ENCODE measurements around the gene XIST.
"Not testable (repeated sequence)": the region's sequence is repeated elsewhere in the genome, so short reads cannot be mapped to it uniquely, and the experiment has no call there.

The XIST gene

DNA sequence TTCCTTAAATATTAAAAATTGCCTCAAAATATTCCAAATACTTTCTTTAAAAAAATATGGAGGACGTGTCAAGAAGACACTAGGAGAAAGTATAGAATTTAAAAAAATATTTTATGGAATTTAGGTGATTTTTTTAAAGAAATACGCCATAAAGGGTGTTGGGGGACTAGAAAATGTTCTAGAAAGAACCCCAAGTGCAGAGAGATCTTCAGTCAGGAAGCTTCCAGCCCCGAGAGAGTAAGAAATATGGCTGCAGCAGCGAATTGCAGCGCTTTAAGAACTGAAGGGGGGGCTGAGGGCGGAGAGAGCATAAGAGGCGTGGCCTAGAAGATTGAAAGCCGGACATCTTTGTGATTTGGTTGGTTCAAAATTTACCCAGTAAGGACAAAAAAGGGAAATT is at the start of gene XIST:
Gene XIST (minus strand): TSS at position 248 of the 400 bp plus-strand sequence.
- peak in 2 of 4 experiments; percentile 14 to 55 for DNase-seq

DNA sequence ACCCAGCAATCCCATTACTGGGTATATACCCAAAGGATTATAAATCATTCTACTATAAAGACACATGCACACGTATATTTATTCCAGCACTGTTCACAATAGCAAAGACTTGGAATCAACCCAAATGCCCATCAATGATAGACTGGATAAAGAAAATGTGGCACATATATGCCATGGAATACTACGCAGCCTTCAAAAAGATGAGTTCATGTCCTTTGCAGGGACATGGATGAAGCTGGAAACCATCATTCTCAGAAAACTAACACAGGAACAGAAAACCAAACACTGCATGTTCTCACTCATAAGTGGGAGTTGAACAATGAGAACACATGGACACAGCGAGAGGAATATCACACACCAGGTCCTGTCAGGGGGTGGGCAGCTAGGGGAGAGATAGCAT is 45.8 kb upstream of the XIST start:
- DNase-seq = not testable (repeated sequence)

DNA sequence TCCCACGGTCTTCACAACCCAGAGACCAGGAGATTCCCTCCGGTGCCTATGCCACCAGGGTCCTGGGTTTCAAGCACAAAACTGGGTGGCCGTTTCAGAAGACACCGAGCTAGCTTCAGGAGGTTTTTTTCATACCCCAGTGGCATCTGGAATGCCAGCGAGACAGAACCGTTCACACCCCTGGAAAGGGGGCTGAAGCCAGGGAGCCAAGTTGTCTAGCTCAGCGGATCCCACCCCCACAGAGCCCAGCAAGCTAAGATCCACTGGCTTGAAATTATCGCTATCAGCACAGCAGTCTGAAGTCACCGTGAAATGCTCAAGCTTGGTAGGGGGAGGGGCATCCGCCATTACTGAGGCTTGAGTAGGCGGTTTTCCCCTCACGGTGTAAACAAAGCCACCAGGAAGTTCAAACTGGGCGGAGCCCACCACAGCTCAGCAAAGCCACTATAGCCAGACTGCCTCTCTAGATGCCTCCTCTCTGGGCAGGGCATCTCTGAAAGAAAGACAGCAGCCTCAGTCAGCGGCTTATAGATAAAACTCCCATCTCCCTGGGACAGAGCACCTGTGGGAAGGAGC is 40.1 kb upstream of the XIST start:
- peak in 1 of 4 experiments; percentile 39 for DNase-seq

DNA sequence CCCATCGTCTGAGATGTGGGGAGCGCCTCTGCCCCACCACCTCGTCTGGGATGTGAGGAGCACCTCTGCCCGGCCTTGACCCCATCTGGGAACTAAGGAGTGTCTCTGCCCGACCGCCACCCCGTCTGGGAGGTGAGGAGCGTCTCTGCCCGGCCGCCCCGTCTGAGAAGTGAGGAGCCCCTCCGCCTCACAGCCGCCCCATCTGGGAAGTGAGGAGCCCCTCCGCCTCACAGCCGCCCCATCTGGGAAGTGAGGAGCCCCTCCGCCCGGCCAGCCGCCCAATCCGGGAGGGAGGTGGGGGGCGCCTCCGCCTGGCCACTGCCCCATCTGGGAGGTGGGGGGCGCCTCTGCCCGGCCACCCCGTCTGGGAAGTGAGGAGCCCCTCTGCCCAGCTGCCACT is 29.7 kb upstream of the XIST start:
- not testable (repeated sequence) for DNase-seq

DNA sequence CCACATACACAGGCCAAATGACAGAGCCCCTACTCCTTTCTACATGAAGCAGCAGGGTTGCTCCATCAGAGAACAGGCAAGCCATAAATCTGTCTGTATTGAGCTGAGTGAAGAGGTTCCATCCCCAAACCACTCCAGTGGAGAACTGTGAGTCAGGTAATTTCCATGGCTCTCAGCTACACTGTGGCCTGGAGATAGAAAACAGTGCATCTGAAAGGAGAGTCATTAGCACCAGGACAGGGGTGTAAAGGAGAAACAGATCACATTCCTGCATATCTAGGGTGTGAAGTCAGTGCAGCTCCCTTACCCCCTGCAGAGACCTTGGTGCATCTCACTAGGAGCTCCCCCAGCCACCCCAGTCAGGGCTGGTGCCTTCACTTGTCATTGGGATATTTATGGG is 25.2 kb upstream of the XIST start:
- DNase-seq = no peak

DNA sequence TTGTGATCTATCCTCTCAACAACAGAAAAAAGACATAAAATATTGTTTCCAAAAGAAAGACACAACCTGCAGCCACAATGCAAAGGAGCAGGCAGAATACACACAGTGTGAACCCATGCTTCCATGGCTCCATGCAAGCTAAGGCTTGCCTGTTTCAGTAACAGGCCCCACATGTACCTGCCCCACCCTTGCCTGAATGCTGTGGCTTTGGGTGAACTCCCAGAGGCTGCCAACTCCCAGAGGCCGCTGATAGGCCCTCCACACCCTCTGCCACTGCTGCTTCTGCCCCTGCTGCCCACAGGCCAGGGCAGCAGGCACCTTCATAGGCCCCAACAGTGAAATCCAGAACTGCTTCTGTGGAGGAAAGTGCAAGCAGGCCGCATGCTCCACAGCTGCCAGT is 24.4 kb upstream of the XIST start:
- DNase-seq = no peak

DNA sequence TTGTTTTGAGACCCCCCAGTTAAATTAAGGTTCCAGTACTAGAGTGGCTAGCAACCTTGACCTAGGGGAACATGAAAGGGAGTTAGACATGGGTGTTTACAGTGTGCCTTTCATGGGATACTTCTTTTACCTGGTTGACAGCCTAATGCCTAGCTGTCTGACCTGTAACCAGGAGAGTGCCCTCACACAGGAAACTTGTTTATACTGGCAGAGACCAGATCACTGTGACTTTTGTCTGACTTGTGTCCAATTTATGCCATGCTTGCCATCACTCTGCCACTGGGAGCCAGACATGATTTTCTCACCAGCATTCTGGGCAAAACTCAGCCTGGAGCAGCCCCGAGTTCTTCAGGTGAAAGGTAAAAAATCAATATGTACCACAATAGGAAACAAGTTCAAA is 16.4 kb upstream of the XIST start:
- no peak for DNase-seq

DNA sequence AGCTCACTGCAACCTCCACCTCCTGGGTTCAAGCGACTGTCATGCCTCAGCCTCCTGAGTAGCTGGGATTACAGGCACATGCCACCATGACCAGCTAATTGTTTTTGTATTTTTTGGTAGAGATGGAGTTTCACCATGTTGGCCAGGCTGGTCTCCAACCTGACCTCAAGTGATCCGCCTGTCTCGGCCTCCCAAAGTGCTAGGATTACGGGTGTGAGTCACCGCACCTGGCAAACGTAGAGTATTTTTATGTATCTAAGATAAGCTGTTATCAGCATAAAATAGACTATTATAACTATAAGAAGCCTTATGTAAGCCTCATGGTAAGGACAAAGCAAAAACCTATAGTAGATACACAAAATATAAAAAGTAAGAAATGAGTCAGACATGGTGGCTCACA is 14.6 kb upstream of the XIST start:
- DNase-seq = no peak

DNA sequence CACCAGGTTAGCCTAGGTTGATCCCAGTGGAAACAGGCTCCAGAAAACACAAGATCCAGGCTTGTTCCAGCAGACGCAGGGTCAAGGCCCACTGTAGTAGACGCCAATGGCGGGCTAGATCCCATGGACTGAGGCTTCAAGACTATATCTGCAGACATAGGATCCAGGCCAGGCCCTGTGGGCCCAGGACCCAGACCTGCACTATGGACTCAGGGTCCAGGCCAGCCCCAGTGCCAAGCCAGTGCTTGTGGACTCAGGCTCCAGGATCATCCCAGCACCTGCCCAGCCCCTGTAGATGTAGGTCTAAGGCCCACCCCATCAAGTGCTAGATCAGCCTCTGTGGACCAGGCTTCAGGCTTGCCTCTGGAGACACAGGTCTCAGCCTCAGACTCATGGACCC is 11.3 kb upstream of the XIST start:
- no peak for DNase-seq

DNA sequence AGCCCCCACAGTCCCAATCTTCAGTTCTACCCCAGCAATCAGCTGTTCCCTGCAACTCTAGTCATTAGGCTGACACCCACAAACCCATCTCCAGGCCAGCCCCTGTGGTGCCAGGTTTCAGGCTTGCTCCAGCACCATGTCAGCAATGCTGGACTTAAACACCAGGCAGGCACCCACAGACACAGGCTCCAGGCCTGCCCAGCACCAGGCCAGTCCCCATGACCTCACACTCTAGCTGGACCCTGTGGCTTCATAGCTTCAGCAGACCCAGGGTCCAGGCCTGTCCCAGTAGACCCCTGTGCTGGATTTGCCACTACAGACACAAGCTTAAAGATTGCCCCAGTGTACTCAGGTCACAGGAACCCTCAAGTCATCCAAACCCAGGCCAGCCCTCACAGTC is 10.8 kb upstream of the XIST start:
- no peak for DNase-seq

DNA sequence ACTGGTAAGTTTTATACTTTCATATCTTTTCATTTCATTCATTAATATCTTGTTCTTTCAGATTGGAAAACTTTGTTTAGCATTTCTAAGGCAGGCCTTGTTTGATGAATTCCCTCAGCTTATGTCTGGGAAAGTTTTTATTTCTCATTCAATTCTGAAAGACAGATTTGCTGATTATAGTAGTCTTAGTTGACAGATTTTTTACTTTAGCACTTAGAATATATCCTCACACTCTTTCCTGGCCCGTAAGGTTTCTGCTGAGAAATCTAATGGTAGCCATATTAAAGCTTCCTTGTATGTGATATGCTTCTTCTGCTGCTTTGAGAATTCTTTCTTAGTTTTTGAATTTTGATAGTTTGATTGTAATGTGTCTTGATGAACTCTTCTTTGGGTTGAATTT is 7.1 kb upstream of the XIST start:
- DNase-seq = no peak

DNA sequence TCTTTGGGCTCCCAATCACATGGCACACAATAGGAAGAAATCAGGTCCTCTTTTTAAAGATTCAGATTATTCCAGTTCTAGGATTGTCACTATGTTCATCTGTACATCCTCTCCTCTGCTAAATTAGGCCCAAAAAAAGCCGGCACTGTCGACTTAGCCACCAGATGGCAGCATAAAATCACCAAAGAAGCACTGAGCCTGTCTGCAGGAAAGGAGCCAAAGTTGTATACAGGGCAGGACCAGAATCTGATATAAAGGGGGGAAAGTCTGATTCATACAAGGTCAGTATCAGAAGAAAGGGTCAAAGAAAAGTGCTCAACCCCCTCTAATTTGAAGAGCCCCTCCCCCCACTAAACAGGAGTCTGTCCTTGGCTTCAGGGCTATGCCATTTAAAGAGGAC is 3.0 kb upstream of the XIST start:
- peak in 3 of 4 experiments; percentile 14 to 56 (median 16) for DNase-seq

DNA sequence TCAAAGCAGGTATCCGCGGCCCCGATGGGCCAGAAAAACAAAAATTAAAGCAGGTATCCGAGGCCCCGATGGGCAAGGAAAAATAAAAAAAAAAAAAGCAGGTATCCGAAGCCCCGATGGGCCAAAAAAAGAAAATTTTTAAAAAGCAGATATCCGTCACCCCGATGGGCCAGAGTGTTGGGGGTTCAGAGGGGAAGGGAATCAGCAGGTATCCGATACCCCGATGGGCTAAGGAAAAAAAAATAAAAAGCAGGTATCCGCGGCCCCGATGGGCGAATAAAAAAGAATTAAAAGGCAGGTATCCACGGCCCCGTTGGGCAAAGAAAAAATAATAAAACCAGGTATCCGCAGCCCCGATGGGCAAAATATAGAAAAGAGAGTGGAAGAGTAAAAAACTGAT is 492 bp downstream of the XIST start:
- DNase-seq = peak in 1 of 4 experiments; percentile 3

DNA sequence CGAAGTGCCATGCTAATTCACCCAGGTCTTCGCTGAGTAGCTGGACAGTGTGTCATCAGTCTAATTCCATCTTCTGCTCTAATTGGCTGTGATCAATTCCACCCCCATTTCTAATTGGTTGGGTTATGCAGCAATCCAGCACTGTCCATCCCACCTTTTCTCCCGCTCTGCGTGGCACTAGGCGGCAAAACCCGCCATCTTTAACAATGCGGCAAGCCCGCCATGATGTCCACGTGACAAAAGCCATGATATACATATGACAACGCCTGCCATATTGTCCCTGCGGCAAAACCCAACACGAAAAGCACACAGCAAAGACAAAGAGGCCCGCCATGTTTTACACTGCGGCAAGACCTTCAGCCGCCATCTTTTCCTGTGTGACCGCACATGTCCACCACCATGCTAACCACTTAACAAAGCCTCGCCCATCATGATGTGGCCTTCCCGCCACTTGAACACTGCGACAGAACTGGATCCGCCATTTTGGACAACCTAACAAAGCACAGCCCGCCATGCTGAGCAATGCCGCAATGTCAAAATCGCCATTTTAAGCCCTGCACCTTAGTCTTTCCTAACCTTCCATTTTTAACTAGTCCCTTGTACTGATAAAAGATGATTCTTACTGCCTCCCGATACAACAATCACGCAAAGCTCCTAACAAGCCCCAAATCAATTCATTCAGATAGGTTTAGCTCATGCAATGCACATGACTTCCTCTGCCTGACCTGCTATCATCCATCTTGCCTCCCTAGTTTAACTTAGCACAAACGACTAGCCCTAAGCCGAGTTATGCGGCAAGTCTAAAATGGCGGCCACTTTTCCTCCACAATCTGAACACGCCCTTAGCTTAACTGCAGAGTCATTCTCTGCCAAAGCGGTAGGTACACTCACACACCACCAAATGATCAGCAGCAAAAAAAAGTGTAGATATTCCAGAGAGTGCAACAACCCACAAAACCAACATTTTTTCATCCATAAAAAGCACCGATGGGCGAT is 1.2 kb downstream of the XIST start:
- peak in 2 of 4 experiments; percentile 37 to 66 for DNase-seq

DNA sequence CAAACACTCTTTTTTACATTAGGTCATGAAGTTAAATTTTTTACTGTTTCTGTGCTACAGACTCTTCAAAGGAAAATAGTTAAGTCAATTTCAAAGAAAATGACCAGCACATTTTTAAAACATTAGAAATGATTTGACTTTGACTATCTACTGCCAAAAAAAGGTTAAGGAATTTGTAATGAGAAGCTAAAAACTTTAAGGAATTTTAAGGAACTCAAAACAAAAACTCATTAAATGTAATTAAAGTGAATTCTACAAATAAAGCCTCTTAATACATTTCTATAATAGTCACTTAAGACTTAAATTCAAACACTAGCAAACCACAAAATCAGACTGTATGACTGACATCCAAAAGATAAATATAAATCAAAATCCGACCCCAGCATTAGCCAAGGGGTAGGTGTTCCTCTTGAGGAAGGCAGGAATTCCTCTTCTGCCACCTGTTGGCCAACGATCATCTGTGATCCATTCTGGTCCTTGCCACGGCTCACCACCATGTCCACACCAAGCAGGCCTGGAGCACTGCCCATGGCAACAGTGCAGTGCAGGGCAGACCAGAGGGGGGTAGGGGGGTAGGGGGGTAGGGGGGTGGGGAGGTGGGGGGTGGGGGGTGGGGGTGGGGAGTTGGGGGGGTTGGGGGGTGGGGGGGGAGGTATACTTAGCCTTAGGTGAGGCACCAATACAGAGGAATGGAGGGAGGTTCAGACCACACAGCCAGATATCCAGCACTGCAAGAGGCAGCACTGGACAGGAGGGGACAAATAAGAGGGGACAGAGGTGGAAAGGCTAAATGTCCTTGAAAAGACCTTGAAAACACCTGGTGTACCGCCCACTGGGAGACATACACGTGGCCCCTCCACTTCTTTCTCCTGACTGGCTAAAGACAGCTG is 2.1 kb downstream of the XIST start:
- DNase-seq = peak in 1 of 4 experiments; percentile 13

DNA sequence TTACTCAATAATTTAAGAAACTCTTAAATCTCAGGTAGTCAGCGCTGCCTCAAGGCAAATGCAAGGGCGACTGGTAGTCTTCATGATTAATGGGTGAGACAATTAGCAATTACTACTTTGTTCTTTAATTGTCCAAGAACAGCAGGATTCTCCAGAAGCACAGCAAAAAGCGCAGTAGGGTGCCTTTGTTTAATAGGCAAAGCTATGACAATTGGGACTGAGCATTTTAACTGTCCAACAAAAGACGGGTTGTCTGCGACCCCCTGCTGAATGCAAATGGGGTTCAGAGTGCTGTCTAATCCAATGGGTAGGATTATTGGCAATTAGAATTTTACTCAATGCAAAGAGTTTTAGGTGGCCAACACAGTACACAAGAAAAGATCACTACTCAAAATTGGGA is 3.4 kb downstream of the XIST start:
- no peak for DNase-seq

DNA sequence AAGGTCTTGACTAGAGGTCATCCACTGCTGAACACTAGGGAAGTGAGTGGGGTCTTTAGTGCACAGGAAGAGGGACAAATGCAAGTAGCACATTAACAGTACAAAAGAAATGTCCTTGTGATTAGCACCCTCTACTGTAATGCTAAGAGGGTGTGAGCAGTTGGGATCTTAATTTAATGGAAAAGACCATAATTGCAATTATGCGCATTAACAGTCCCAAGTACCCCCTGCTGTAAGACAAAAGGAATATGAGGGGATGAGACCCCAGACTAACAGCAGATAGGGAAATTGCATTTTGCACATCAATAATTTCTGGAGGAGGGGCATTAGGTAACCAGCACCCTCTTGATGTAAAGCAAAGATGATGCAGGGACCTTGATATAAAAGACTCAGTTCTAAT is 4.5 kb downstream of the XIST start:
- DNase-seq = no peak

DNA sequence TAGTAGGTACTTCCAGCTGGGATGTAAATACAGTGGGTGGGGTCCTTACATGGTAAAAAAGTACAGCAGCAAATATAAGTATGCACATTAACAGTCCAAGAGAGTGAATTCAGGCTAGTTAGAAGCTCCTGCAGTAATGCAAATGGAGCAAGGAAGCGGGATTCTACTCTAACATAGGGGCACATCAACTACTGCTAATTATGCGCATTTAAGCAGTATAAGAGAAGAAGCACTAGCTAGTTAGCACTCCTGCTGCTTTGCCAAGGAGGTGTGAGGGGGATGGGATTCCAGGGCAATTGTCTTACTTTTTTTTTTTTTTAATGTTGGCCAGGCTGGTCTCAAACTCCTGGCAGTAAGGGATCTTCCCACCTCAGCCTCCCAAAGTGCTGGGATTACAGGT is 5.4 kb downstream of the XIST start:
- DNase-seq = no peak

DNA sequence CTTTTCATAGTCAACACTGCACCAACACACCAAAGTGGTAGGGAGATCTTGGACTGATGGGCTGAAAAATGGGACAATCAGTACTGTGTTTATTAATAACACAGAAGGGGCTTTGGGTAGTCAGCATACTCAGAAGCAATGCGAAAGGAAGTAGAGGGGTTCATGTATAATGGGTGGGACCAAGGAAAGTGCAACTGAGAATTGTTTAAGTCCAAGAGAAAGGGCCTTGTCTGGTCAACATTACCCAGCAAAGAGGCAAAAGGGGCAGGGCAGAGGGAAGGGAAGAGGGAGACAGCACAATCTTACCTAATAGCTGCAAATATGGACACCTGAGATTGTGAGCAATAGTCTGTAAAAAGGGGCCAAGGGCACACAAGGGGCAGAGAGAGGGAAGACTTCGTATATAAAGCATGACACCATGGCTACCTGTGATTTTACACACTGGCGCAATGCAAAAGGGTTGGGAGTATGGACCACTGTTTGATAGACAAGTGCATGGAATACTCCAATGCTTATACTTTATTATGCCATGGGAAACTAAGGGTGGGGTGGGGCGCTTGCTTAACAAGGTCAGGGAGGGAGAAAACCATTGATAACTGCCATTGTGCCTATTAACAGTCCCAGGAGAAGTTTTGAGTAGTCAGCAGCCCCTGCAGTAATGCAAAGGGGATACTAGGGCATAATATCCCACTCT is 9.8 kb downstream of the XIST start:
- DNase-seq = no peak

DNA sequence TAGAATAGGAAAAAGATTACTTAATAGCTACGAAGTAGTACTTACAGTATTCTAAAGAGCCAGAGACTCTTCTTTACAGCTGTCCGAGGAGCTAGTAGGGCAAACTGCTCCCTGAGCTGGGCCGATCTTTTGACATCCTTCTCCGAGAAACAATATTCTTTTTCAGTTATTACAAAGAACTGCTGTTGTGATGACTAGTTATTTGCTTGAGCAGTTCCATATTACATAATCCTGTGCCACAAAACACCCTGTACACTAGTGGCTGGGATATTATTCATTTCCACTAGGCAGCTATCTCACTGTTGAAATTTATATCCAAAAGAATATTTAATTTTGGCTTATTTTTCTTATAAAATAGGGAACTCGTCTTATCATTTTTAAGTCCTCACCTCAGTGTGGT is 11.2 kb downstream of the XIST start:
- DNase-seq = no peak

DNA sequence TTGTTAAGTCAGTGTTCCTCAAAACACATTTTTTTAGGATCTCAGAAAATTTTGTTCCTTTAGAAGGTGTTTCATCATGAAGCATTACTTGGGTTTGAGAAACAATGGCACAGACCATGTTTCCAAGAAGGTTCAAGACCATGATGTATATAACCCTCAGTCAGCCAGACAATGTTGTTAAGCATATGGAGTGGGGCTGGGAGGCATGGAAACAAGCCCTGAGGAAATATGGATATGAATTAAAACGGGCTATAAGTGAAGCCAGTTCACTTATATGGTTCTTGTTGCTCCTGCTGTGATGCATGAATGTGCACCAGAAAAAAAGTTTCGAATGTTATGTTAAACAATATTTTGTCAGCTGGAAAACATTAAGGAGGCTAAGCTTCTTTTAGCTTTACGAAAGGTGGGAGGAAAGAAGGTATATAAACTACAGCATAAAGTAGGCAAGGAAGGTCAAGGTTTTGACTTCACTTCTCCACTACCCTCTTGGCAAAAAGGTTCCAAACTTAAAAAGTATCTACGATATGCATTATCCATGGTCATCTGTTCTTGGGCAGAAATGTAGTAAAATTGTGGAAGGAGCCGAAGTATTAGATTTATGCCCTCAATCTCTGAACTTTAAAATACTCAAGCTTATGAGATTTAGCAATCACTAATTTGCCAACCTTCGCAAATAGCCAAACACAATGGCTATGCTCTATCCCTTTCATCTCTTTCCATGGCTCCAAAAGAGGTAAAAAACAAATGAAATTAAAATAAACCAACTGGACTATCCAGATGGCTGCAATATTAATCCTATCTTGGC is 12.2 kb downstream of the XIST start:
- no peak for DNase-seq

DNA sequence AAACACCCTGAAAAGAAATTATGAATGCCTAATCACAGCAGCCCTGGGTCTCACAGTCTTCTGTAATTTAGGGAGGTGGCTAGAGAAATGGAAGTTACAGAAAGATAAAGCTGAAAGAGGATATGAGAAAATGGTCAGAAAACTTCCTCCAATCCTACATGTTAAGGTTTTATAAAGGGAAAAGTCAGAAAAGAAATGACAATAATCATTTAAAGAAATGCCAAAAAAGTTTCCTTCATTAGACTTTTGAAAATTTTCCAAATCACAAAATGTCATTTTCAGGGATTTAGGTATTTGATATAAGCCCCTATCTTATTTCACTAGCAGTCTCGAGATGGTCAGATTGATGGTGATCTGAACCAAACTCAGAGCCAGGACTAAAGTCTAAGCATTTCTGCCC is 13.4 kb downstream of the XIST start:
- DNase-seq = no peak

Measured in activated naive CD4-positive, alpha-beta T cell (primary cell).